HG03060 (cell line): ENCODE measurements around the gene LINGO4.

Source experiments
- ATAC-seq: cut with Tn5 transposase; IDR thresholded peaks from one replicate; pipeline ENCODE4 v1.9.1; 2021; ENCODE audit warnings: low read depth, moderate number of reproducible peaks; ENCODE audit not compliant: unreplicated experiment

Gene LINGO4

GRCh38 chr1:151756291-151756690 lies 48.9 kb downstream of the LINGO4 start:
- no peak for ATAC-seq
